ENCODE results near the gene CFAP74.
A peak's percentile ranks its signal among the peaks of the same experiment; 100 is the strongest.

Gene CFAP74

DNA sequence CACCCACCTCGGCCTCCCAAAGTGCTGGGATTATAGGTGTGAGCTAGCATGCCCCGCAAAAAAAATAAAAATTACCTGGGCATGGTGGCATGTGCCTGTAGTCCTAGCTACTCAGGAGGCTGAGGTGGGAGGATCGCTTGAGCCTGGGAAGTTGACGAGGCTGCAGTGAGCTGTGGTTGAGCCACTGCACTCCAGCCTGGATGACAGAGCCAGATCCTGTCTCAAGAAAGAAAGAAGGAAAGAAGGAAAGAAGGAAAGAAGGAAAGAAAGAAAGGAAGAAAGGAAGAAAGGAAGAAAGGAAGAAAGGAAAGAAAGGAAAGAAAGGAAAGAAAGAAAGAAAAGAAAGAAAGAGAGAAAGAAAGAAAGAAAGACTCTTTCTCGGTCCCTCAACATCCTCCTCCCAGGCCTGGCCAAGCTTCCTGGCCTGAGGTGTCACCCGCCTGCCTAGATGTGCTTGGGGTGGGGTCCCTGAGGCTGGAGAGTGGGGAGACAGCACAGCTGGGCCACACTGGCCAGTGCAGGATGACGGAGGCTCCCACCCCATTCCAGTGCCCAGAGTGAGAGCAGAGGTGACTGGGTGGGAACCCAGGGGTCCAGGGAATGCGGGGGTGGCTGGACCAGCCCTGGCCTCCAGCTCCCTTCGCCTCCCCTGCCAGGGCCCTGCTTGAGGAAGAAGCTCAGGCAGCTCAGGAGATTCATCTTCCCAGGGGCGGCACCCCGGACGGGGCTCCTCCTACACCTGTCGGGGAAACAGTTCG lies 102.5 kb downstream of the CFAP74 start:
- Histone ChIP-seq H3K4me1 (ENCODE audit: insufficient read depth, low read length) (no peaks in the 10 kb centered on the region), H3K9me3 (ENCODE audit: insufficient read depth, low read length, severe bottlenecking) (no peaks in the 10 kb centered on the region), H4K20me1 (ENCODE audit: insufficient read depth, low read length) (peaks cover 3% of the 10 kb centered on the region), H3K79me2 (ENCODE audit: insufficient read depth, low read length) (no peaks in the 10 kb centered on the region), H3K36me3 (ENCODE audit: insufficient read depth, low read length) (no peaks in the 10 kb centered on the region), H3K9ac (ENCODE audit: low read depth, low read length) (no peak overlapping the region), H3K4me3 (ENCODE audit: low read depth in 1 of 2, low read length in 2 of 2) (no peak overlapping the region), H3K27me3 (ENCODE audit: insufficient read depth, low read length, poor library complexity) (no peaks in the 10 kb centered on the region), H2AFZ (ENCODE audit: low read depth, low read length) (no peak overlapping the region), H3K27ac (ENCODE audit: low read length) (no peak overlapping the region), H3K4me2 (ENCODE audit: insufficient read depth, low read length) (no peak overlapping the region)
- TF ChIP-seq, protein P1, sequence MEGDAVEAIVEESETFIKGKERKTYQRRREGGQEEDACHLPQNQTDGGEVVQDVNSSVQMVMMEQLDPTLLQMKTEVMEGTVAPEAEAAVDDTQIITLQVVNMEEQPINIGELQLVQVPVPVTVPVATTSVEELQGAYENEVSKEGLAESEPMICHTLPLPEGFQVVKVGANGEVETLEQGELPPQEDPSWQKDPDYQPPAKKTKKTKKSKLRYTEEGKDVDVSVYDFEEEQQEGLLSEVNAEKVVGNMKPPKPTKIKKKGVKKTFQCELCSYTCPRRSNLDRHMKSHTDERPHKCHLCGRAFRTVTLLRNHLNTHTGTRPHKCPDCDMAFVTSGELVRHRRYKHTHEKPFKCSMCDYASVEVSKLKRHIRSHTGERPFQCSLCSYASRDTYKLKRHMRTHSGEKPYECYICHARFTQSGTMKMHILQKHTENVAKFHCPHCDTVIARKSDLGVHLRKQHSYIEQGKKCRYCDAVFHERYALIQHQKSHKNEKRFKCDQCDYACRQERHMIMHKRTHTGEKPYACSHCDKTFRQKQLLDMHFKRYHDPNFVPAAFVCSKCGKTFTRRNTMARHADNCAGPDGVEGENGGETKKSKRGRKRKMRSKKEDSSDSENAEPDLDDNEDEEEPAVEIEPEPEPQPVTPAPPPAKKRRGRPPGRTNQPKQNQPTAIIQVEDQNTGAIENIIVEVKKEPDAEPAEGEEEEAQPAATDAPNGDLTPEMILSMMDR (IDR thresholded peaks at IDR 0.05; ENCODE audit: borderline replicate concordance, extremely low read depth, low read length, poor library complexity, severe bottlenecking), result no peak
- no peak for TF ChIP-seq EZH2 (IDR thresholded peaks at IDR 0.05; ENCODE audit: borderline replicate concordance, low read depth, low read length, severe bottlenecking)
- DNase-seq, result no peak
- no peak for ATAC-seq (ENCODE audit: insufficient read depth, low read depth)

DNA sequence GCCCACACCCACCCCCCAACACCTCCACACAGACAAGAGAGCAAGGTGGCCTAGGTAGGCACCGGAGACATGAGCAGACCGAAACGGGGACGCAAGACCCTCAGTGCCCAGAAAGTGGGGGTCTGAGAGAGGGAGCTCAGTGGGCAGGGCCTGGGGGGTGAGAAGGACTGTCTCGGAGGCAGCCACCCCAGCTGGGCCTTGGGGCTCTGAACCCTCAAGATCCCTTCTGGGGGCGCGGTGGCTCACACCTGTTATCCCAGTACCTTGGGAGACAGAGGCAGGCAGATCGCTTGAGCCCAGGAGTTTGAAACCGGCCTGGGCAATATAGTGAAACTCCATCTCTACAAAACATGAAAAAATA lies 103.6 kb downstream of the CFAP74 start:
- Histone ChIP-seq H3K4me2 (ENCODE audit: insufficient read depth, low read length) (no peak overlapping the region), H3K4me1 (ENCODE audit: insufficient read depth, low read length) (no peaks in the 10 kb centered on the region)

DNA sequence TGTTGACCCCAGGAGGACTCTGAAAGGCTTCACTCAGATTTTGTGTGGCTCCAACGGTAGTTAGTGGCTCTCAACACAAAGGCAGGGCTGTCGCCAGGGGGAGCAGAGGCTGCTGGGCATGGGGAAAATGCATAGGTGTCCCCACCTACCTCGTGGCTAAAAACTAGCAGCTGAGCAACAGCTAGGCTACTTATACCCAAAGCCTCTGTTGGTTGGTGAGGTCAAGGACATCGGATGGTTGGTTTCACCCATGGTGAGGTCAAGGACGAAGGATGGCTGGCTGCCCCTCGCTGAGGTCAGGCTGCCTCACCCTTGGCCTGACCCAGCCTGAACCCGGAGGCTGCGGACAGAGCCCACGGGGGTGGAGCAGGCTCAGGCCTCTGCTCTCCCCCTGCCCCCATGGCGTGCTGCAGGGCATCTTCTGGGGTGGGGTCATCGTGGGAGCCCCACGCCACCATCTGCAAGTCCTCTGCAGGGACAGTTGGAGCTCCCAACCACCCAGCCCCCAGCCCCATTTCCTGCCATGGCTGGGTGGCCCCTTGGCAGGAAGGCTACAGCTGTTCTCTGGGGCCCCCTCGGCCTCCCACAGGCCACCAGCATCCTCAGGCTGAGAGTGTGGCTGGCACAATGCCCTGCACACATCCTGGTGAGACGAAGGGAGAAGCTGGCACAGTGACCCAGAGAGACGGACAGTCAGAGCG lies 104.2 kb downstream of the CFAP74 start:
- Histone ChIP-seq H3K4me1 (ENCODE audit: insufficient read depth, low read length) (no peaks in the 10 kb centered on the region), H3K4me2 (ENCODE audit: insufficient read depth, low read length) (no peak overlapping the region), H3K9ac (ENCODE audit: low read depth, low read length) (no peak overlapping the region), H2AFZ (ENCODE audit: low read depth, low read length) (no peak overlapping the region), H3K27me3 (ENCODE audit: insufficient read depth, low read length, poor library complexity) (no peaks in the 10 kb centered on the region), H3K9me3 (ENCODE audit: insufficient read depth, low read length, severe bottlenecking) (no peaks in the 10 kb centered on the region), H3K79me2 (ENCODE audit: insufficient read depth, low read length) (no peaks in the 10 kb centered on the region), H3K27ac (ENCODE audit: low read length) (no peak overlapping the region), H3K4me3 (ENCODE audit: low read depth in 1 of 2, low read length in 2 of 2) (no peak overlapping the region), H3K36me3 (ENCODE audit: insufficient read depth, low read length) (no peaks in the 10 kb centered on the region), H4K20me1 (ENCODE audit: insufficient read depth, low read length) (peaks cover 3% of the 10 kb centered on the region)
- ATAC-seq (ENCODE audit: insufficient read depth, low read depth) (peak; percentile 51; the same call in 2 of the 3 replicates), DNase-seq (peak; percentile 33)
- TF ChIP-seq, protein P1 (IDR thresholded peaks at IDR 0.05; ENCODE audit: borderline replicate concordance, extremely low read depth, low read length, poor library complexity, severe bottlenecking), result no peak
- no peak for TF ChIP-seq EZH2 (IDR thresholded peaks at IDR 0.05; ENCODE audit: borderline replicate concordance, low read depth, low read length, severe bottlenecking)

More for the DNA sequence above, 103.6 kb downstream of the CFAP74 start:
- no peak overlapping the region for H3K9ac ChIP-seq (ENCODE audit: low read depth, low read length)
- H3K27ac ChIP-seq (ENCODE audit: low read length), result no peak overlapping the region
- DNase-seq (no peak), ATAC-seq (ENCODE audit: insufficient read depth, low read depth) (no peak)
- TF ChIP-seq, protein P1 (IDR thresholded peaks at IDR 0.05; ENCODE audit: borderline replicate concordance, extremely low read depth, low read length, poor library complexity, severe bottlenecking), result no peak
- TF ChIP-seq EZH2 (IDR thresholded peaks at IDR 0.05; ENCODE audit: borderline replicate concordance, low read depth, low read length, severe bottlenecking), result no peak
- no peak overlapping the region for H3K4me3 ChIP-seq (ENCODE audit: low read depth in 1 of 2, low read length in 2 of 2)
- no peaks in the 10 kb centered on the region for H3K36me3 ChIP-seq (ENCODE audit: insufficient read depth, low read length)
- H3K79me2 ChIP-seq (ENCODE audit: insufficient read depth, low read length), result no peaks in the 10 kb centered on the region
- no peaks in the 10 kb centered on the region for H3K9me3 ChIP-seq (ENCODE audit: insufficient read depth, low read length, severe bottlenecking)
- no peak overlapping the region for H2AFZ ChIP-seq (ENCODE audit: low read depth, low read length)
- no peaks in the 10 kb centered on the region for H3K27me3 ChIP-seq (ENCODE audit: insufficient read depth, low read length, poor library complexity)
- H4K20me1 ChIP-seq (ENCODE audit: insufficient read depth, low read length), result peaks cover 3% of the 10 kb centered on the region

Data from DND-41 (cell line).